Fibroblast of villous mesenchyme (primary cell): ENCODE measurements around the gene IFT27. TPM values are rescaled to one million over a fixed set of nuclear protein-coding genes. Genes with fewer than 3 reads are reported as not detected.

Source experiments
- total RNA-seq: library from RNA; depleted of rRNA; stranded (reverse); fragments of >200 nt; gene quantifications from 2 replicates; pipeline ENCODE4 v1.2.3, GENCODE V29; 2012

Gene IFT27
- total RNA-seq, 1 donor, result 16.0 TPM

Other genes with a start within 250 kb of the IFT27 start
- 224 and 265 TPM in 2 replicates for gene EIF3D, start 247.0 kb downstream of the IFT27 start, total RNA-seq
- not detected in 2 replicates for gene CACNG2, start 72.4 kb downstream of the IFT27 start, total RNA-seq
- not detected in 2 replicates for gene PVALB, start 40.9 kb upstream of the IFT27 start, total RNA-seq
- not detected in 2 replicates for gene NCF4, start 84.9 kb upstream of the IFT27 start, total RNA-seq
- gene CSF2RB, start 137.5 kb upstream of the IFT27 start, total RNA-seq, result 2.6 and 11.2 TPM in 2 replicates
- gene TST, start 243.3 kb upstream of the IFT27 start, total RNA-seq, result 45.4 and 54.4 TPM in 2 replicates
- gene MPST, start 243.6 kb upstream of the IFT27 start, total RNA-seq, result 64.3 and 94.1 TPM in 2 replicates